GM12878 (cell line): Measurements from ENCODE around the gene EPHB1. TPM values are rescaled to one million over a fixed set of nuclear protein-coding genes. Genes with fewer than 3 reads are reported as not detected.

ENCODE experiments used
- ATAC-seq: fragments of 200-7000 bp; cut with Tn5 transposase; 3 replicates; pipeline ENCODE4 v1.9.1; 2020; ENCODE audit warnings: mild to moderate bottlenecking, moderate library complexity
- BruUV-seq: library from RNA; stranded (reverse); fragments of 400-500 nt; replicated peaks from 2 replicates; lab custom pipeline; 2021; lab: Mats Ljungman, UMichigan
- CTCF ChIA-PET: fragments of 300-600 bp; sonication (Branson Sonifier 250); formaldehyde crosslinking; extraction: SDS; loops from one replicate; lab custom pipeline; 2021; ENCODE audit warnings: inconsistent platforms; lab: Yijun Ruan, JAX
- POLR2A ChIA-PET: fragments of 350-600 bp; formaldehyde crosslinking; extraction: SDS; loops from one replicate; lab custom pipeline; 2021; ENCODE audit warnings: inconsistent platforms; lab: Charles Lee
- RAD21 ChIA-PET: fragments of 300-600 bp; sonication (Branson Sonifier 250); formaldehyde crosslinking; loops from one replicate; lab custom pipeline; 2023; ENCODE audit warnings: antibody characterized with exemption; ENCODE audit not compliant: unreplicated experiment; lab: Charles Lee
- SMC1A ChIA-PET: fragments of 300-600 bp; sonication (Branson Sonifier 250); formaldehyde crosslinking; loops from one replicate; lab custom pipeline; 2023; ENCODE audit not compliant: unreplicated experiment, uncharacterized antibody; lab: Charles Lee
- DNase-seq: peaks from one replicate; pipeline ENCODE4 v3.0.0-alpha.2; 2011; ENCODE audit warnings: low read depth, low spot score
- FAIRE-seq: peaks from 3 replicates; lab custom pipeline; 2011; peaks lifted over from hg19 to GRCh38; lab: Jason Lieb, UNC
- H2AFZ ChIP-seq: 2 replicates; pipeline ENCODE4 v1.6.0; 2011; ENCODE audit warnings: low read depth, low read length, control low read depth; ENCODE audit not compliant: control insufficient read depth
- H3K27ac ChIP-seq: 2 replicates; pipeline ENCODE4 v1.5.1; 2011; ENCODE audit warnings: control low read depth; ENCODE audit not compliant: control insufficient read depth, insufficient read depth
- H3K27me3 ChIP-seq, 2 experiments: replicated peaks in 1 of 2; 2 replicates each; pipeline versions ENCODE4 v1.6.0 to v1.6.1; 2011; ENCODE audit warnings: low read length in 1 of 2; ENCODE audit not compliant: control insufficient read depth in 2 of 2, insufficient read depth in 2 of 2
- H3K36me3 ChIP-seq, 2 experiments: 2 replicates each; pipeline ENCODE4 v1.5.1; 2011; ENCODE audit warnings: low read length in 1 of 2; ENCODE audit not compliant: control insufficient read depth in 2 of 2, insufficient read depth in 2 of 2
- H3K4me1 ChIP-seq: 2 replicates; pipeline ENCODE4 v1.6.1; 2011; ENCODE audit warnings: mild to moderate bottlenecking, low read length, moderate library complexity, mixed read lengths; ENCODE audit not compliant: control insufficient read depth, insufficient read depth
- H3K4me2 ChIP-seq: 2 replicates; pipeline ENCODE4 v1.6.0; 2011; ENCODE audit warnings: control low read depth; ENCODE audit not compliant: control insufficient read depth, insufficient read depth
- H3K4me3 ChIP-seq: fragments of 200-600 bp; sonication (generic); 2 replicates; pipeline ENCODE4 v1.5.1; 2016
- H3K79me2 ChIP-seq: 2 replicates; pipeline ENCODE4 v1.6.0; 2011; ENCODE audit warnings: low read length; ENCODE audit not compliant: control insufficient read depth, insufficient read depth
- H3K9ac ChIP-seq: 2 replicates; pipeline ENCODE4 v1.8.0; 2011; ENCODE audit warnings: low read length, control low read depth, mixed read lengths; ENCODE audit not compliant: control insufficient read depth, insufficient read depth
- H3K9me3 ChIP-seq: replicated peaks from 3 replicates; pipeline ENCODE4 v1.5.1; 2011; ENCODE audit warnings: mild to moderate bottlenecking, low read length; ENCODE audit not compliant: control insufficient read depth, insufficient read depth
- H4K20me1 ChIP-seq: 2 replicates; pipeline ENCODE4 v1.6.0; 2011; ENCODE audit not compliant: control insufficient read depth, insufficient read depth
- WGBS: methylation state at CpG from one replicate; pipeline ENCODE4 v1.1.6; 2016; ENCODE audit warnings: low lambda C conversion rate; ENCODE audit not compliant: insufficient replicate concordance, insufficient coverage; ENCODE audit errors: missing lambda C conversion rate; 5-methylcytosine and 5-hydroxymethylcytosine counted together
- in situ Hi-C: fragments of 300-500 bp; cut with MboI; formaldehyde crosslinking; loops from 9 replicates; pipeline ENCODE4 v1.14.3; 2018; ENCODE audit warnings: mixed read lengths
- intact Hi-C: fragments of 100-400 bp; cut with micrococcal nuclease; formaldehyde crosslinking; loops from one replicate; pipeline ENCODE4 v1.14.2; 2022; ENCODE audit not compliant: unreplicated experiment
- polyA plus RNA-seq, 11 experiments: library from polyadenylated mRNA; depleted of rRNA in 4 of 11; unstranded in 6 of 11; stranded (reverse) in 5 of 11; fragments of >200 nt; fragmentation: Nextera tagmentation in 4 of 11; fragmentation: Illumina TruSeq in 1 of 11; extraction: Ambion mirVana in 4 of 11; extraction: Trizol in 1 of 11; gene quantifications; 1 replicate in 1 of 11; 2 replicates in 10 of 11; pipeline versions ENCODE4 v1.2.1 to v1.2.3, GENCODE V29; 2011 to 2016; ENCODE audit warnings: inconsistent platforms in 2 of 11, missing spikeins in 2 of 11, low read depth in 1 of 11
- total RNA-seq, 4 experiments: library from RNA; depleted of rRNA in 3 of 4; stranded (reverse); fragments of >200 nt in 3 of 4; fragmentation: Illumina TruSeq in 1 of 4; extraction: Trizol in 1 of 4; gene quantifications; 2 replicates each; pipeline versions ENCODE4 v1.2.1 to v1.2.3, GENCODE V29; 2013 to 2021
- TF ChIP-seq, protein P1 (sequence below): fragments of 450-650 bp; IDR thresholded peaks from 2 replicates; pipeline ENCODE4 v1.6.1; 2017; ENCODE audit warnings: mild to moderate bottlenecking, moderate library complexity

The EPHB1 gene
- total and polyA plus RNA-seq, 10 of the 15 experiments (the other 5 are each of a cell fraction or from before 2014, with no cell fraction given) = 0.33 to 23.8 (median 1.2) TPM

DNA sequence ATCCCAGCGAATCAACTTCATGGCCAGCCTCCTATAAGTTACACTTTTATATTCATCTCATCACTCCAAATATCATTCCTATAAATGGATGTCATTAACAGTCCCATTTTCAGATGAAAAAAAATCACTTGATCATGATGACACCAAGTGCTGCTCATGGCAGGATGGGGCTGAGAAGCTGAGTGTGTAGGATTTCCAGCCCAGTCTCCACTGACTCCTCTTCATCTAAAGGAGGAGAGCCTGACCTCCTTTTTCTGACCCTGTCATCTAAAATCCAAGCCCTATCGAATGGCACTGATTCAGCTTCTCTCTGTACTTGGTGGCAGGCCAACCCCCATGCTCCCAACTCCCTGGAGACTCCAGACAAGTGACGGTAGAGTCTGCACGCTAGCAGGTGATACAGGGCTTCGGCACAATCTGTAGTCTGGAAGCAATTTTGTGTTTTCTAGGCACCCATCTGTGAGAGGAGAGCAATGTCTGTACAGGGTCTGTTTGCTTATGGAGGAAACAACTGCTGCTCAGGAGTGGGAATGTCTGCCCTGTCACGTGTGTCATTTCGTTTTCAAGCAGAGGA lies 103.2 kb downstream of the EPHB1 start:
- Histone ChIP-seq H3K4me2 (no peak overlapping the region), H3K9me3 (no peaks in the 10 kb centered on the region; the same call in 2 of the 3 replicates), H2AFZ (no peak overlapping the region), H3K9ac (no peak overlapping the region), H3K4me3 (no peak overlapping the region), H4K20me1 (no peaks in the 10 kb centered on the region), H3K4me1 (peaks cover 12% of the 10 kb centered on the region), H3K27me3 (no peaks in the 10 kb centered on the region), H3K36me3 (peaks cover 0 to 7% of the 10 kb centered on the region in 2 experiments; a peak in 2 of 4 replicates)
- BruUV-seq = no TSS peak
- no peak for ATAC-seq
- POLR2A ChIA-PET = no interaction called here
- in situ Hi-C loops (no loop called here), intact Hi-C loops (no loop called here)
- TF ChIP-seq, protein P1, sequence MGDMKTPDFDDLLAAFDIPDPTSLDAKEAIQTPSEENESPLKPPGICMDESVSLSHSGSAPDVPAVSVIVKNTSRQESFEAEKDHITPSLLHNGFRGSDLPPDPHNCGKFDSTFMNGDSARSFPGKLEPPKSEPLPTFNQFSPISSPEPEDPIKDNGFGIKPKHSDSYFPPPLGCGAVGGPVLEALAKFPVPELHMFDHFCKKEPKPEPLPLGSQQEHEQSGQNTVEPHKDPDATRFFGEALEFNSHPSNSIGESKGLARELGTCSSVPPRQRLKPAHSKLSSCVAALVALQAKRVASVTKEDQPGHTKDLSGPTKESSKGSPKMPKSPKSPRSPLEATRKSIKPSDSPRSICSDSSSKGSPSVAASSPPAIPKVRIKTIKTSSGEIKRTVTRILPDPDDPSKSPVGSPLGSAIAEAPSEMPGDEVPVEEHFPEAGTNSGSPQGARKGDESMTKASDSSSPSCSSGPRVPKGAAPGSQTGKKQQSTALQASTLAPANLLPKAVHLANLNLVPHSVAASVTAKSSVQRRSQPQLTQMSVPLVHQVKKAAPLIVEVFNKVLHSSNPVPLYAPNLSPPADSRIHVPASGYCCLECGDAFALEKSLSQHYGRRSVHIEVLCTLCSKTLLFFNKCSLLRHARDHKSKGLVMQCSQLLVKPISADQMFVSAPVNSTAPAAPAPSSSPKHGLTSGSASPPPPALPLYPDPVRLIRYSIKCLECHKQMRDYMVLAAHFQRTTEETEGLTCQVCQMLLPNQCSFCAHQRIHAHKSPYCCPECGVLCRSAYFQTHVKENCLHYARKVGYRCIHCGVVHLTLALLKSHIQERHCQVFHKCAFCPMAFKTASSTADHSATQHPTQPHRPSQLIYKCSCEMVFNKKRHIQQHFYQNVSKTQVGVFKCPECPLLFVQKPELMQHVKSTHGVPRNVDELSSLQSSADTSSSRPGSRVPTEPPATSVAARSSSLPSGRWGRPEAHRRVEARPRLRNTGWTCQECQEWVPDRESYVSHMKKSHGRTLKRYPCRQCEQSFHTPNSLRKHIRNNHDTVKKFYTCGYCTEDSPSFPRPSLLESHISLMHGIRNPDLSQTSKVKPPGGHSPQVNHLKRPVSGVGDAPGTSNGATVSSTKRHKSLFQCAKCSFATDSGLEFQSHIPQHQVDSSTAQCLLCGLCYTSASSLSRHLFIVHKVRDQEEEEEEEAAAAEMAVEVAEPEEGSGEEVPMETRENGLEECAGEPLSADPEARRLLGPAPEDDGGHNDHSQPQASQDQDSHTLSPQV = no peak
- TF ChIP-seq, all 136 proteins: peak for 0
- RAD21 ChIA-PET = interaction anchor here (1.1 to 3.8 kb wide), 3 partner anchors 8 to 342 kb away, joined by 4 to 19 read pairs (median 5); partner anchors contain the start of gene EPHB1
- 51% methylated on average over 7 of the region's 7 CpGs for WGBS
- DNase-seq (no peak), FAIRE-seq (no peak)
- Histone ChIP-seq H3K27ac (no peak overlapping the region), H3K79me2 (peaks cover 13% of the 10 kb centered on the region)
- SMC1A ChIA-PET = interaction anchor here (1.1 to 3.0 kb wide), 3 partner anchors 11 to 103 kb away, joined by 3 to 16 read pairs (median 8); partner anchors contain the start of gene EPHB1
- CTCF ChIA-PET = interaction anchor here (1.1 to 3.8 kb wide), 6 partner anchors 10 to 143 kb away, joined by 3 to 20 read pairs (median 4); partner anchors contain the start of gene EPHB1
